Measurements from ENCODE around the gene TMIGD1.

The TMIGD1 gene

DNA sequence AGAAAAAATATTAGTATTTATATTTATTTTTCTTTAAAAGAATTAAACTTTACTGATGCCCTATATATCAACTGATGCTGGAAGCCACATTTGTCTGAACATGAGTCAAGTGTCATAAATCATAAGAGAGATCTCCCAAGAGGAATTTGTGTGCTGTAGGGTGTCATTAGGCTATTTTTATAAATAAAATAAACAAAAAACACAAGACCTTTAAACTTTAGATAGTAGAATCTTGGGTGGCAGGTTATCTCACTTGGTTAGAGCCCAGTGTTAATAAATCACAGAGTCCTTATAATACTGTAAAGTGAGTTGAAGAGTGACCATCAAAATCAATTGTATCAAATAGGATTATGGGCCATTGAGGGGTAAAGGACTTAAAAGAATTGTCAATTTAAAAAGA is 23.6 kb upstream of the TMIGD1 start:
- no peak for ATAC-seq

DNA sequence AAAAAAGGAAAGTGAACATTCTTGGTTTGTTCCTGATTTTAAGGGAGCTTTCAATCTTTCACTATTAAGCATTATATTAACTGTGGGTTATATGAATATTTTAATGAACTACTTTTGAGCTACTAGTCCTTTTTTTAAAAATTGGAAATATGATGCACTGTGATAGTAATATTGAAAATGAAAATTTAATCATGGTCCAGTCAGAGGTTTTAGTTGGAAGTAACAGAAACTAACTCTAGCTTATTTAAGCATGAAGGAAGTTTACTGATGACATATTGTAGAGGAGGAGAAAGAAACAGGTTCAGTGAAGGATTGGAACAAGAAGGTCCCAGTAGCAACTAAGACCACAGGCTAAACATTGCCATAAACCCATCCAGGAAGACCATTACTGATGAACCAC is 20.8 kb upstream of the TMIGD1 start:
- TF ChIP-seq, protein P1, sequence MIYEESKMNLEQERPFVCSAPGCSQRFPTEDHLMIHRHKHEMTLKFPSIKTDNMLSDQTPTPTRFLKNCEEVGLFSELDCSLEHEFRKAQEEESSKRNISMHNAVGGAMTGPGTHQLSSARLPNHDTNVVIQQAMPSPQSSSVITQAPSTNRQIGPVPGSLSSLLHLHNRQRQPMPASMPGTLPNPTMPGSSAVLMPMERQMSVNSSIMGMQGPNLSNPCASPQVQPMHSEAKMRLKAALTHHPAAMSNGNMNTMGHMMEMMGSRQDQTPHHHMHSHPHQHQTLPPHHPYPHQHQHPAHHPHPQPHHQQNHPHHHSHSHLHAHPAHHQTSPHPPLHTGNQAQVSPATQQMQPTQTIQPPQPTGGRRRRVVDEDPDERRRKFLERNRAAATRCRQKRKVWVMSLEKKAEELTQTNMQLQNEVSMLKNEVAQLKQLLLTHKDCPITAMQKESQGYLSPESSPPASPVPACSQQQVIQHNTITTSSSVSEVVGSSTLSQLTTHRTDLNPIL (CRISPR knock-in tag; IDR thresholded peaks at IDR 0.05; ENCODE audit: low read depth): no peak
- TF ChIP-seq GLIS3 (CRISPR knock-in tag; IDR thresholded peaks at IDR 0.05) (no peak), PPARA (CRISPR knock-in tag; IDR thresholded peaks at IDR 0.05; ENCODE audit: borderline replicate concordance) (no peak), OSR1 (CRISPR knock-in tag; IDR thresholded peaks at IDR 0.05) (no peak), RARB (CRISPR knock-in tag; IDR thresholded peaks at IDR 0.05) (no peak), CSDC2 (CRISPR knock-in tag; IDR thresholded peaks at IDR 0.05) (no peak), ESRRG (CRISPR knock-in tag; IDR thresholded peaks at IDR 0.05) (no peak), BACH2 (CRISPR knock-in tag; IDR thresholded peaks at IDR 0.05; ENCODE audit: borderline replicate concordance) (no peak), ZC3H10 (CRISPR knock-in tag; IDR thresholded peaks at IDR 0.05) (no peak), ZFP3 (CRISPR knock-in tag; IDR thresholded peaks at IDR 0.05) (no peak)

More for the DNA sequence above, 23.6 kb upstream of the TMIGD1 start:
- TF ChIP-seq ZFP3 (CRISPR knock-in tag; IDR thresholded peaks at IDR 0.05): no peak
- TF ChIP-seq ZNF70 (CRISPR knock-in tag; IDR thresholded peaks at IDR 0.05): no peak
- TF ChIP-seq RARB (CRISPR knock-in tag; IDR thresholded peaks at IDR 0.05): no peak
- no peak for TF ChIP-seq BACH2 (CRISPR knock-in tag; IDR thresholded peaks at IDR 0.05; ENCODE audit: borderline replicate concordance)
- no peak for TF ChIP-seq ZNF565 (CRISPR knock-in tag; conservative IDR thresholded peaks at IDR 0.05; ENCODE audit: low read depth)
- TF ChIP-seq ZFP30 (CRISPR knock-in tag; IDR thresholded peaks at IDR 0.05): no peak
- TF ChIP-seq, protein P2, sequence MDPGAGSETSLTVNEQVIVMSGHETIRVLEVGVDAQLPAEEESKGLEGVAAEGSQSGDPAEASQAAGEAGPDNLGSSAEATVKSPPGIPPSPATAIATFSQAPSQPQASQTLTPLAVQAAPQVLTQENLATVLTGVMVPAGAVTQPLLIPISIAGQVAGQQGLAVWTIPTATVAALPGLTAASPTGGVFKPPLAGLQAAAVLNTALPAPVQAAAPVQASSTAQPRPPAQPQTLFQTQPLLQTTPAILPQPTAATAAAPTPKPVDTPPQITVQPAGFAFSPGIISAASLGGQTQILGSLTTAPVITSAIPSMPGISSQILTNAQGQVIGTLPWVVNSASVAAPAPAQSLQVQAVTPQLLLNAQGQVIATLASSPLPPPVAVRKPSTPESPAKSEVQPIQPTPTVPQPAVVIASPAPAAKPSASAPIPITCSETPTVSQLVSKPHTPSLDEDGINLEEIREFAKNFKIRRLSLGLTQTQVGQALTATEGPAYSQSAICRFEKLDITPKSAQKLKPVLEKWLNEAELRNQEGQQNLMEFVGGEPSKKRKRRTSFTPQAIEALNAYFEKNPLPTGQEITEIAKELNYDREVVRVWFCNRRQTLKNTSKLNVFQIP (CRISPR knock-in tag; IDR thresholded peaks at IDR 0.05; ENCODE audit: borderline replicate concordance, low read depth): no peak
- TF ChIP-seq, protein P3, sequence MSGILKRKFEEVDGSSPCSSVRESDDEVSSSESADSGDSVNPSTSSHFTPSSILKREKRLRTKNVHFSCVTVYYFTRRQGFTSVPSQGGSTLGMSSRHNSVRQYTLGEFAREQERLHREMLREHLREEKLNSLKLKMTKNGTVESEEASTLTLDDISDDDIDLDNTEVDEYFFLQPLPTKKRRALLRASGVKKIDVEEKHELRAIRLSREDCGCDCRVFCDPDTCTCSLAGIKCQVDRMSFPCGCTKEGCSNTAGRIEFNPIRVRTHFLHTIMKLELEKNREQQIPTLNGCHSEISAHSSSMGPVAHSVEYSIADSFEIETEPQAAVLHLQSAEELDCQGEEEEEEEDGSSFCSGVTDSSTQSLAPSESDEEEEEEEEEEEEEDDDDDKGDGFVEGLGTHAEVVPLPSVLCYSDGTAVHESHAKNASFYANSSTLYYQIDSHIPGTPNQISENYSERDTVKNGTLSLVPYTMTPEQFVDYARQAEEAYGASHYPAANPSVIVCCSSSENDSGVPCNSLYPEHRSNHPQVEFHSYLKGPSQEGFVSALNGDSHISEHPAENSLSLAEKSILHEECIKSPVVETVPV (CRISPR knock-in tag; IDR thresholded peaks at IDR 0.05): no peak
- no peak for TF ChIP-seq ZC3H10 (CRISPR knock-in tag; IDR thresholded peaks at IDR 0.05)
- no peak for TF ChIP-seq ESRRG (CRISPR knock-in tag; IDR thresholded peaks at IDR 0.05)
- no peak for TF ChIP-seq ARNTL (CRISPR knock-in tag; IDR thresholded peaks at IDR 0.05; ENCODE audit: borderline replicate concordance, low read depth)
- TF ChIP-seq CSDC2 (CRISPR knock-in tag; IDR thresholded peaks at IDR 0.05): no peak
- TF ChIP-seq, protein P1 (CRISPR knock-in tag; IDR thresholded peaks at IDR 0.05; ENCODE audit: low read depth): no peak
- TF ChIP-seq TCF4 (CRISPR knock-in tag; IDR thresholded peaks at IDR 0.05; ENCODE audit: borderline replicate concordance): no peak
- TF ChIP-seq PPARA (CRISPR knock-in tag; IDR thresholded peaks at IDR 0.05; ENCODE audit: borderline replicate concordance): no peak
- TF ChIP-seq, protein P4, sequence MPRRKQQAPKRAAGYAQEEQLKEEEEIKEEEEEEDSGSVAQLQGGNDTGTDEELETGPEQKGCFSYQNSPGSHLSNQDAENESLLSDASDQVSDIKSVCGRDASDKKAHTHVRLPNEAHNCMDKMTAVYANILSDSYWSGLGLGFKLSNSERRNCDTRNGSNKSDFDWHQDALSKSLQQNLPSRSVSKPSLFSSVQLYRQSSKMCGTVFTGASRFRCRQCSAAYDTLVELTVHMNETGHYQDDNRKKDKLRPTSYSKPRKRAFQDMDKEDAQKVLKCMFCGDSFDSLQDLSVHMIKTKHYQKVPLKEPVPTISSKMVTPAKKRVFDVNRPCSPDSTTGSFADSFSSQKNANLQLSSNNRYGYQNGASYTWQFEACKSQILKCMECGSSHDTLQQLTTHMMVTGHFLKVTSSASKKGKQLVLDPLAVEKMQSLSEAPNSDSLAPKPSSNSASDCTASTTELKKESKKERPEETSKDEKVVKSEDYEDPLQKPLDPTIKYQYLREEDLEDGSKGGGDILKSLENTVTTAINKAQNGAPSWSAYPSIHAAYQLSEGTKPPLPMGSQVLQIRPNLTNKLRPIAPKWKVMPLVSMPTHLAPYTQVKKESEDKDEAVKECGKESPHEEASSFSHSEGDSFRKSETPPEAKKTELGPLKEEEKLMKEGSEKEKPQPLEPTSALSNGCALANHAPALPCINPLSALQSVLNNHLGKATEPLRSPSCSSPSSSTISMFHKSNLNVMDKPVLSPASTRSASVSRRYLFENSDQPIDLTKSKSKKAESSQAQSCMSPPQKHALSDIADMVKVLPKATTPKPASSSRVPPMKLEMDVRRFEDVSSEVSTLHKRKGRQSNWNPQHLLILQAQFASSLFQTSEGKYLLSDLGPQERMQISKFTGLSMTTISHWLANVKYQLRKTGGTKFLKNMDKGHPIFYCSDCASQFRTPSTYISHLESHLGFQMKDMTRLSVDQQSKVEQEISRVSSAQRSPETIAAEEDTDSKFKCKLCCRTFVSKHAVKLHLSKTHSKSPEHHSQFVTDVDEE (CRISPR knock-in tag; IDR thresholded peaks at IDR 0.05): no peak
- no peak for TF ChIP-seq ISL1 (CRISPR knock-in tag; IDR thresholded peaks at IDR 0.05)
- TF ChIP-seq SNAI2 (CRISPR knock-in tag; IDR thresholded peaks at IDR 0.05): no peak

DNA sequence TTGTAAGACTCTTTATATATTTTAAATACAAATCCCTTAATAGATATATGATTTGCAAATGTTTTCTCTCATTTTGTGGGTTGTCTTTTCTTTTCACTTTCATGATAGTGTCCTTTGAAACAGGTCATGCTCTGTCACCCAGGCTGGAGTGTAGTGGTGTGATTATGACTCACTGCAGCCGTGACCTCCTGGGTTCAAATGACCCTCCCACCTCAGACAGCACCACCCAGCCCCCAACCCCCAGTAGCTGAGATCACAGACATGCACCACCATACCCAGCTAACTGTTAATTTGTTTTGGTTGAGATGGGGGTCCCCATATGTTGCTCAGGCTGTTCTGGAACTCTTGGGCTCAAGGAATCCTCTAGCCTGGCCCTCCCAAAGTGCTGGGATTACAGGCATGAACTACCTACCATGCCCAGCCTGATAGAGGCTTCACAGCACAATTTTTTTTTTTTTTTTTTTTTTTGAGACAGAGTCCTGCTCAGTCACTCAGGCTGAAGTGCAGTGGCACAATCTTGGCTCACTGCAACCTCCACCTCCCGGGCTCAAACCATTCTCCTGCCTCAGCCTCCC is 18.5 kb upstream of the TMIGD1 start:
- ATAC-seq: no peak
- TF ChIP-seq ESRRG (CRISPR knock-in tag; IDR thresholded peaks at IDR 0.05): no peak
- TF ChIP-seq ISL1 (CRISPR knock-in tag; IDR thresholded peaks at IDR 0.05): no peak
- TF ChIP-seq TCF4 (CRISPR knock-in tag; IDR thresholded peaks at IDR 0.05; ENCODE audit: borderline replicate concordance): no peak
- TF ChIP-seq, protein P4 (CRISPR knock-in tag; IDR thresholded peaks at IDR 0.05): no peak
- no peak for TF ChIP-seq TOX (CRISPR knock-in tag; IDR thresholded peaks at IDR 0.05; ENCODE audit: borderline replicate concordance)
- no peak for TF ChIP-seq ARNTL (CRISPR knock-in tag; IDR thresholded peaks at IDR 0.05; ENCODE audit: borderline replicate concordance, low read depth)
- no peak for TF ChIP-seq ZNF70 (CRISPR knock-in tag; IDR thresholded peaks at IDR 0.05)
- TF ChIP-seq, protein P1 (CRISPR knock-in tag; IDR thresholded peaks at IDR 0.05; ENCODE audit: low read depth): no peak
- TF ChIP-seq ZNF565 (CRISPR knock-in tag; conservative IDR thresholded peaks at IDR 0.05; ENCODE audit: low read depth): no peak
- TF ChIP-seq, protein P3 (CRISPR knock-in tag; IDR thresholded peaks at IDR 0.05): no peak
- TF ChIP-seq PPARA (CRISPR knock-in tag; IDR thresholded peaks at IDR 0.05; ENCODE audit: borderline replicate concordance): no peak

More for the DNA sequence above, 20.8 kb upstream of the TMIGD1 start:
- ATAC-seq: no peak
